OCI-LY3 (cell line): ENCODE measurements around the gene C3orf20.

Experiments
- CTCF ChIP-seq: fragments of 200-600, 300-600 bp; sonication (generic); IDR thresholded peaks from 2 replicates; pipeline ENCODE4 v1.5.1; 2014; ENCODE audit warnings: antibody characterized with exemption, low read length, low read depth
- EZH2phosphoT487 ChIP-seq: fragments of 200-600 bp; shearing (Covaris generic); IDR thresholded peaks from 2 replicates; pipeline ENCODE4 v1.6.1; 2018; ENCODE audit warnings: antibody characterized with exemption, mixed run types, low read depth

- TF ChIP-seq CTCF (no peak), EZH2phosphoT487 (no peak)
These were observed 90.9 kb downstream of the C3orf20 start for GRCh38 chr3:14765576-14766427.
